Neural crest cell (in vitro differentiated cells): ENCODE results near the gene ADGRE1. TPM values are rescaled to one million over a fixed set of nuclear protein-coding genes. Genes with fewer than 3 reads are reported as not detected.

Experiments used
- DNase-seq: peaks from one replicate; pipeline ENCODE4 v3.0.0; 2021; ENCODE audit warnings: low read depth, mixed read lengths, low spot score
- H3K27ac Mint-ChIP-seq: one replicate; pipeline ENCODE4 v1.8.0; 2021; ENCODE audit warnings: mild to moderate bottlenecking, mixed read lengths; ENCODE audit not compliant: unreplicated experiment
- H3K27me3 Mint-ChIP-seq: 2 replicates; pipeline ENCODE4 v1.8.0; 2021; ENCODE audit warnings: low read depth, mild to moderate bottlenecking, mixed read lengths
- H3K36me3 Mint-ChIP-seq: 2 replicates; pipeline ENCODE4 v1.8.0; 2021; ENCODE audit warnings: low read depth, mild to moderate bottlenecking, mixed read lengths
- H3K4me1 Mint-ChIP-seq: 2 replicates; pipeline ENCODE4 v1.8.0; 2021; ENCODE audit warnings: mixed read lengths
- H3K4me3 Mint-ChIP-seq: one replicate; pipeline ENCODE4 v1.8.0; 2021; ENCODE audit warnings: mild to moderate bottlenecking, mixed read lengths
- H3K9me3 Mint-ChIP-seq: 2 replicates; pipeline ENCODE4 v1.8.0; 2021; ENCODE audit warnings: mixed read lengths
- total RNA-seq: library from RNA; stranded (reverse); gene quantifications from 2 replicates; pipeline ENCODE4 v1.2.1, GENCODE V29; 2021
- TF ChIP-seq, protein P1 (sequence below): fragments of 200-600 bp; sonication (generic); conservative IDR thresholded peaks from 2 replicates; pipeline ENCODE4 v1.5.0; 2021; ENCODE audit warnings: antibody characterized with exemption, mild to moderate bottlenecking

The ADGRE1 gene
- total RNA-seq, 1 donor from 2014 or later, result not detected

DNA sequence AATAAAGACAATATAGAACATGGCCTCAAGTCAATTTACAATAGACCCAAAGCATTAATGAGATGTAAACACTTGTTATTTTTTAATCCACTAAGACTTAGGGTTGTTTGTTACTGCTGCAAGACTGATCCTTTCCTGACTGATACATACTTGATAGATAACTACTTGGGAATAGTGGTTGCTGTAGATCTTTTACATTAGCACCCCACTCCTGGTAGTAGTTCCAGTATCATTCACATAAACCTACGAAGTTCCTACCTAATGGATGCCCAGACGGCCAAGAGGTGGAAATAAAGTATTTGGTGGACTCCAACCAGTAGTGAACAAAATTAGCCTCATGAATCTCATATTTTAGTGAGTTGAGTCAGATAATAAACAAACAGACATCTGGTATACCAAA, 26.9 kb downstream of the ADGRE1 start:
- Mint-ChIP-seq H3K27me3 (peaks cover 8% of the 10 kb centered on the region), H3K4me3 (no peak overlapping the region), H3K36me3 (peaks cover 12% of the 10 kb centered on the region), H3K4me1 (no peaks in the 10 kb centered on the region), H3K9me3 (peaks cover 20% of the 10 kb centered on the region), H3K27ac (no peak overlapping the region)
- DNase-seq, result no peak
- TF ChIP-seq, protein P1, sequence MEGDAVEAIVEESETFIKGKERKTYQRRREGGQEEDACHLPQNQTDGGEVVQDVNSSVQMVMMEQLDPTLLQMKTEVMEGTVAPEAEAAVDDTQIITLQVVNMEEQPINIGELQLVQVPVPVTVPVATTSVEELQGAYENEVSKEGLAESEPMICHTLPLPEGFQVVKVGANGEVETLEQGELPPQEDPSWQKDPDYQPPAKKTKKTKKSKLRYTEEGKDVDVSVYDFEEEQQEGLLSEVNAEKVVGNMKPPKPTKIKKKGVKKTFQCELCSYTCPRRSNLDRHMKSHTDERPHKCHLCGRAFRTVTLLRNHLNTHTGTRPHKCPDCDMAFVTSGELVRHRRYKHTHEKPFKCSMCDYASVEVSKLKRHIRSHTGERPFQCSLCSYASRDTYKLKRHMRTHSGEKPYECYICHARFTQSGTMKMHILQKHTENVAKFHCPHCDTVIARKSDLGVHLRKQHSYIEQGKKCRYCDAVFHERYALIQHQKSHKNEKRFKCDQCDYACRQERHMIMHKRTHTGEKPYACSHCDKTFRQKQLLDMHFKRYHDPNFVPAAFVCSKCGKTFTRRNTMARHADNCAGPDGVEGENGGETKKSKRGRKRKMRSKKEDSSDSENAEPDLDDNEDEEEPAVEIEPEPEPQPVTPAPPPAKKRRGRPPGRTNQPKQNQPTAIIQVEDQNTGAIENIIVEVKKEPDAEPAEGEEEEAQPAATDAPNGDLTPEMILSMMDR, result no peak

DNA sequence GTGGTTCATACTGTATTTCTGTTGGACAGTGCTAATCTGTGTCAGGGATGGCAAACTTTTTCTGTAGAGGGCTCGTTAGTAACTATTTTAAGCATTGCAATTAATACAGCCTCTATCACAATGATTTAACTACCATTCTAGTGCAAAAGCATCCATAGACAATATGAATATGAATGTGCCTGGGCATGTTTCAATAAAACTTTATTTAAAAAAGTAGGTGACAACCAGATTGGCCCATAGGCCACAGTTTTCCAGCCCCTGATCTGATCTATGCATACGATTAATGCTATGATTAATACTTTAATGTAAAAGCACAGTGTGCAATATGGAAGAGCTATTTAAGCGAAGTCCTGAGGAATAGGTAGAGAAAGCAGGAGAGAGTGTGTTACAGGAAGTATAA, 29.6 kb downstream of the ADGRE1 start:
- TF ChIP-seq, protein P1, result no peak
- Mint-ChIP-seq H3K4me3 (no peak overlapping the region), H3K36me3 (peaks cover 7% of the 10 kb centered on the region), H3K27ac (no peak overlapping the region), H3K27me3 (peaks cover 9% of the 10 kb centered on the region), H3K9me3 (peaks cover 12% of the 10 kb centered on the region), H3K4me1 (no peaks in the 10 kb centered on the region)
- DNase-seq, result no peak

DNA sequence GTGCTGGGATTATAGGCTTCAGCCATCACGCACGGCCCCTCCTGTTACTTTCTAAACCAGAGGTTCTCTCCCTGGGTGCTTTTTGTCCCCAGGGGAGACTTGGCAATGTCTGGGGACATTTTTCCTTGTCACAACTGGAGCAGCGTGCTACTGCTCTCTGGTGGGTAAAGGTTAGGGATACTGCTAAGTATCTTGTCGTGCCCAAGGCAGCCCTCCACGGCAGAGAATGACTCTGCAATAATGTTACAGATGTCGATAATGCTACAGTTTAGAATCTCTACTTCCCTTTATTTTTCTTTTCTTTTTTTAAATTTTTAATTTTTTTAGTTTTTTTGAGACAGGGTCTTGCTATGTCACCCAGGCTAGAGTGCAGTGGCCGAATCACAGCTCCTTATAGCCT, 38.0 kb downstream of the ADGRE1 start:
- Mint-ChIP-seq H3K27ac (no peak overlapping the region), H3K4me3 (no peak overlapping the region), H3K9me3 (peaks cover 15% of the 10 kb centered on the region), H3K27me3 (peaks cover 15% of the 10 kb centered on the region), H3K36me3 (peaks cover 3% of the 10 kb centered on the region), H3K4me1 (no peaks in the 10 kb centered on the region)
- DNase-seq, result no peak
- TF ChIP-seq, protein P1, result no peak

DNA sequence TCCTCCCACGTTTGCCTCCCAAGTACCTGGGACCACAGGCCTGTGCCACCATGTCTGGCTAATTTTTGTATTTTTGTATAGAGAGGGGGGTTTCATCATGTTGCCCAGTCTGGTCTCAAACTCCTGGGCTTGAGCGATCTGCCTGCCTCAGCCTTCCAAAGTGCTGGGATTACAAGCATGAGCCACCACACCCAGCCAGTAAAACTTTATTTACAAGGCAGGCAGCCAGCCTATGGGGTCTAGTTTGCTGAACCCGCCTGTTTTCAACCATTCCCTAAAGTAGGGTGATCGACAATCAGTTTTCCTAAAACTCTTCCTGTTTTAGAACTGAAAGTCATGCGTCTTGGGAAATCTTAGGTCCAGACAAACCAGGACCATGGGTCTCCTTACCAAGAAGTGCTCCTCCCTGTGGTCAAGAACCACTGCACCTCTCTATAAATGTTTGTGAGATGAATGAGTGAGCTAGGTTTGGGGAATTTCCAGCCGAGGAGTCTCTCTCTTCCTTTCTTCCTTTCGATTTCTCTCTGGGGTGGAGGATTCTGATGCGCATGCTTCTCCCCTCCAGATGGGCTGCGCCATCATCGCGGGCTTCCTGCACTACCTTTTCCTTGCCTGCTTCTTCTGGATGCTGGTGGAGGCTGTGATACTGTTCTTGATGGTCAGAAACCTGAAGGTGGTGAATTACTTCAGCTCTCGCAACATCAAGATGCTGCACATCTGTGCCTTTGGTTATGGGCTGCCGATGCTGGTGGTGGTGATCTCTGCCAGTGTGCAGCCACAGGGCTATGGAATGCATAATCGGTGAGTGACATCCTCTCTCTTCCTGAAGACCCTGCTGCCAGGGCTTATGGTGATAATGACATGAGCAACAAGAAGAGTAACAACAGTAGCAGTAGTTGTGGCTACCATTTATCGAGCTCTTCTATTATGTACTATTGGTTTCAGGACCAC, 38.7 kb downstream of the ADGRE1 start:
- H3K36me3 Mint-ChIP-seq, result peaks cover 5% of the 10 kb centered on the region
- H3K4me3 Mint-ChIP-seq, result no peak overlapping the region
- no peak for DNase-seq
- no peak overlapping the region for H3K27ac Mint-ChIP-seq
- peaks cover 17% of the 10 kb centered on the region for H3K9me3 Mint-ChIP-seq
- H3K27me3 Mint-ChIP-seq, result peaks cover 17% of the 10 kb centered on the region
- no peaks in the 10 kb centered on the region for H3K4me1 Mint-ChIP-seq
- TF ChIP-seq, protein P1, result no peak

DNA sequence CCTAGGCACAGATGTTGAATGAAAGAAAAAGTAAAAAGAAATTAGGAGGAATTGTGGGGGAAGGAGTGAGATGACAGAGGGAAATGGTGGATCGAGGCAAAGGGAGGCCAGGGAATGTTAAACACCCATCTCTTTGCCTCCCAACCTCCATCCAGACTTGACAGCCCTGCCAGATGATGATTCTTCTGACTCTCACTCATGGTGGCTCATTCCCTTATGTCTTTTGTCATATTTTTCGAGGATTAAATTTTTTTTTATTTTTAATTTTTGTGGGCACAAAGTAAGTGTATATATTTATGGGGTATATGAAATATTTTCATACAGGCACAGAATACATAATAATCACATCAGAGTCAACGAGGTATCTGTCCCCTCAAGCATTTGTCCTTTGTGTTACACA, 42.8 kb downstream of the ADGRE1 start:
- Mint-ChIP-seq H3K27me3 (peaks cover 8% of the 10 kb centered on the region), H3K4me1 (no peaks in the 10 kb centered on the region), H3K4me3 (no peak overlapping the region), H3K36me3 (peaks cover 4% of the 10 kb centered on the region), H3K27ac (no peak overlapping the region), H3K9me3 (peaks cover 21% of the 10 kb centered on the region)
- TF ChIP-seq, protein P1, result no peak
- no peak for DNase-seq
